Epithelial cell of proximal tubule (primary cell): ENCODE measurements around the gene KIAA2012. TPM values are rescaled to one million over a fixed set of nuclear protein-coding genes. Genes with fewer than 3 reads are reported as not detected.
A peak's percentile ranks its signal among the peaks of the same experiment; 100 is the strongest.

Source experiments
- DNase-seq: peaks from one replicate; pipeline ENCODE4 v3.0.0-alpha.2; 2011; ENCODE audit warnings: low read depth
- H3K4me3 ChIP-seq: 2 replicates; pipeline ENCODE4 v1.5.1; 2011; ENCODE audit warnings: low read depth, mild to moderate bottlenecking, low read length
- total RNA-seq: library from RNA; depleted of rRNA; stranded (reverse); fragments of >200 nt; gene quantifications from 2 replicates; pipeline ENCODE4 v1.2.3, GENCODE V29; 2015
- TF ChIP-seq, protein P1 (sequence below): conservative IDR thresholded peaks from 2 replicates; pipeline ENCODE4 v1.5.1; 2012; ENCODE audit warnings: low read depth, mild to moderate bottlenecking, low read length

Gene KIAA2012
- total RNA-seq, 1 donor from 2014 or later: not detected

DNA sequence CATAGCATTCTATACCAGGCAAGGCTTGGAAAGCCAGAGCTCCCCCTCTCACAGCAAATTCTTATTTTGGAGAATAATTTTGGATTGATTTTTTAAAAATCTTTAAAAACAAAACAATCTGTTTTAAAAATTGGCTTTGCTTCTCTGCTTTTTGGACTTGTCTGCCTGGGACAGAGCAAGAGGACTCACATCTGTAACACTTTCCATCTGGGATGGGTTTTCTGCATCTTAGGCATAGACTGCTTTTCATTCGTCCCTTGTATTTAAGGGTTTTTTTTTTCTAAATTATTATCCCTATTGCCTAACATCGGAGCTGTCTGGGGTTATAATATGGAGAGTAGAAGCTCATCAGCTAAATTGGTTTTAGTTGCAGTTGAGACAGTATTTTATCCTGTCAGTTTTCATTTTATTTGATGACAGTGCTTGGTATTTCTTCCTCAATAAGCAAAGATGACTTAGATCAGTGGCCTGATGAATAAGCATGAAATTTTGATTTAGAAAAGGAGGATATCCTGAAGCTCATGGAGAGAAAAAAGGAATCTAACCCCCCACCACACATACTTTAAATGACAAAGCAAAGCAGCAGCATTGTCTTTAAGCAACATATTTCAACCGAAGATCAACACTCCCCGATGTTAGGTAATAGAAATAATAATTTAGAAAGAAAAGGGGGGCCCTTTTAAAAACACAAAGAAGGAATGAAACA lies 41.7 kb upstream of the KIAA2012 start:
- no peak for DNase-seq
- no peak overlapping the region for H3K4me3 ChIP-seq
- TF ChIP-seq, protein P1, sequence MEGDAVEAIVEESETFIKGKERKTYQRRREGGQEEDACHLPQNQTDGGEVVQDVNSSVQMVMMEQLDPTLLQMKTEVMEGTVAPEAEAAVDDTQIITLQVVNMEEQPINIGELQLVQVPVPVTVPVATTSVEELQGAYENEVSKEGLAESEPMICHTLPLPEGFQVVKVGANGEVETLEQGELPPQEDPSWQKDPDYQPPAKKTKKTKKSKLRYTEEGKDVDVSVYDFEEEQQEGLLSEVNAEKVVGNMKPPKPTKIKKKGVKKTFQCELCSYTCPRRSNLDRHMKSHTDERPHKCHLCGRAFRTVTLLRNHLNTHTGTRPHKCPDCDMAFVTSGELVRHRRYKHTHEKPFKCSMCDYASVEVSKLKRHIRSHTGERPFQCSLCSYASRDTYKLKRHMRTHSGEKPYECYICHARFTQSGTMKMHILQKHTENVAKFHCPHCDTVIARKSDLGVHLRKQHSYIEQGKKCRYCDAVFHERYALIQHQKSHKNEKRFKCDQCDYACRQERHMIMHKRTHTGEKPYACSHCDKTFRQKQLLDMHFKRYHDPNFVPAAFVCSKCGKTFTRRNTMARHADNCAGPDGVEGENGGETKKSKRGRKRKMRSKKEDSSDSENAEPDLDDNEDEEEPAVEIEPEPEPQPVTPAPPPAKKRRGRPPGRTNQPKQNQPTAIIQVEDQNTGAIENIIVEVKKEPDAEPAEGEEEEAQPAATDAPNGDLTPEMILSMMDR: no peak

GRCh38 chr2:202032846-202033316 lies 40.2 kb upstream of the KIAA2012 start:
- peak overlapping the region; percentile 82 for H3K4me3 ChIP-seq
- TF ChIP-seq, protein P1: no peak
- DNase-seq: no peak

GRCh38 chr2:202033317-202034248 lies 39.5 kb upstream of the KIAA2012 start, which contains the start of gene FZD7:
Gene FZD7 (plus strand): TSS chr2:202033855. CDS start chr2:202034648, 793 bp downstream.
- TF ChIP-seq, protein P1: no peak
- DNase-seq: no peak
- peak within 1 kb of the TSS; percentile 82 for H3K4me3 ChIP-seq

DNA sequence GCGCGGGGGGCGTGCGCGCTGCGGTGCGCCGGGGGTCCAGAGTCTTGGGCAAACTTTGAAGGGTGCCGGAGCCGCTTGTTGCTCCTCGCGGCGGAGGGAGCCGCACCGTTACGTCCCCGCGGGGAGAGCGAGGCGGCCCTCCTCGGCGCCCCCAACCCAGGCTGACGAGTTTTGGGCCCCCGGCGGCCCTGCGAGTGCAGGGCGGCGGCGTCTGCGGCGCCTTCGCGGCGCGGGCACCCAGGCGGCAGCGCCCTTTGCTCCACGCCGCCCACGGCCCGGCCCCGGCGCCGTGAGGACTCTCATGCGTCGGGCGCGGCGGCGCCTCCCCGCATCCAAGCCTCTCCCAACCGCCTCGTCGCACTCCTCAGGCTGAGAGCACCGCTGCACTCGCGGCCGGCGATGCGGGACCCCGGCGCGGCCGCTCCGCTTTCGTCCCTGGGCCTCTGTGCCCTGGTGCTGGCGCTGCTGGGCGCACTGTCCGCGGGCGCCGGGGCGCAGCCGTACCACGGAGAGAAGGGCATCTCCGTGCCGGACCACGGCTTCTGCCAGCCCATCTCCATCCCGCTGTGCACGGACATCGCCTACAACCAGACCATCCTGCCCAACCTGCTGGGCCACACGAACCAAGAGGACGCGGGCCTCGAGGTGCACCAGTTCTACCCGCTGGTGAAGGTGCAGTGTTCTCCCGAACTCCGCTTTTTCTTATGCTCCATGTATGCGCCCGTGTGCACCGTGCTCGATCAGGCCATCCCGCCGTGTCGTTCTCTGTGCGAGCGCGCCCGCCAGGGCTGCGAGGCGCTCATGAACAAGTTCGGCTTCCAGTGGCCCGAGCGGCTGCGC lies 38.6 kb upstream of the KIAA2012 start:
- TF ChIP-seq, protein P1: no peak

GRCh38 chr2:202035089-202035940 lies 37.7 kb upstream of the KIAA2012 start:
- DNase-seq: no peak
- peak overlapping the region; percentile 64 for H3K4me3 ChIP-seq
- TF ChIP-seq, protein P1: peak; percentile 43

More for the DNA sequence above, 38.6 kb upstream of the KIAA2012 start:
- no peak for DNase-seq
- H3K4me3 ChIP-seq: peak overlapping the region; percentile 64
